Hematopoietic multipotent progenitor cell treated with erythropoietin and hydrocortisone succinate and interleukin-3 and kit ligand, for 6 days (in vitro differentiated cells): ENCODE measurements around the gene TAAR8.
"Not testable (repeated sequence)": the region's sequence is repeated elsewhere in the genome, so short reads cannot be mapped to it uniquely, and the experiment has no call there.

ENCODE experiments used
- DNase-seq: peaks from one replicate; pipeline ENCODE4 v3.0.0-alpha.2; 2015

Gene TAAR8, protein sequence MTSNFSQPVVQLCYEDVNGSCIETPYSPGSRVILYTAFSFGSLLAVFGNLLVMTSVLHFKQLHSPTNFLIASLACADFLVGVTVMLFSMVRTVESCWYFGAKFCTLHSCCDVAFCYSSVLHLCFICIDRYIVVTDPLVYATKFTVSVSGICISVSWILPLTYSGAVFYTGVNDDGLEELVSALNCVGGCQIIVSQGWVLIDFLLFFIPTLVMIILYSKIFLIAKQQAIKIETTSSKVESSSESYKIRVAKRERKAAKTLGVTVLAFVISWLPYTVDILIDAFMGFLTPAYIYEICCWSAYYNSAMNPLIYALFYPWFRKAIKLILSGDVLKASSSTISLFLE

DNA sequence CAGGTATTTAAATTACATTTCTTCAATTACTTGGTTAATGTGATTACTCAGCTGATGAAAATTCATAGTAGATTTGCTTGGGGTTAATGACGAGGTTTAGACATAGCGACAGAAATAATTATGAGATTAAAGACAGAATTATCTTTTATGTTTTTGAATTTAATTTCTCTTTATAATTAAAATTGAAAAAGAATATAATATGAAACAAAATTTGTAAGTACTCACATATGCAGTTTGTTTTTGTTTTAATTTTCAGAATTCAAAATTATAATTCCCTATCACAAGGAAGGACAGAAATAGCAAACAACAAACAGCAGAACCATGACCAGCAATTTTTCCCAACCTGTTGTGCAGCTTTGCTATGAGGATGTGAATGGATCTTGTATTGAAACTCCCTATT lies at the start of gene TAAR8:
TSS of gene TAAR8 (plus strand) at position 301 of the 400 bp plus-strand sequence. CDS start at position 322, 21 bp downstream.
- no peak for DNase-seq

DNA sequence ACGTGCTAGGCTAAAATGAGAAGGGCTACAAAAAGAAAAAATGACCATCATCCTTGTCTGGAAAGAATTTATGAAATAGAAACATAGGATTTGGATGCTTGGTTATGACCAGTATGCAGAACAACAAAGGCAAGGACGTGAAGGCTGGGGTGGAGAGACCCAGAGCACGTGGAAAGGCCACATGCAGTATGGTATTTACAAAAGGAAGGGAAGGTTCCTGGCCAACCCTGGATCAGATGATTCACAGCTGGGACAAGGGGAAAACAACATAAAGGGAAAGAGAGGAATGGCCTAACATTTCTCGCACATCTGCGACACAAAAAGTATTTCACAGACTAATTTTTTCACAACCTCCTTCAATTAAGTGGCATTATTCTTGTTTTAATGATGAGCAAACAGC lies 47.7 kb upstream of the TAAR8 start:
- no peak for DNase-seq

DNA sequence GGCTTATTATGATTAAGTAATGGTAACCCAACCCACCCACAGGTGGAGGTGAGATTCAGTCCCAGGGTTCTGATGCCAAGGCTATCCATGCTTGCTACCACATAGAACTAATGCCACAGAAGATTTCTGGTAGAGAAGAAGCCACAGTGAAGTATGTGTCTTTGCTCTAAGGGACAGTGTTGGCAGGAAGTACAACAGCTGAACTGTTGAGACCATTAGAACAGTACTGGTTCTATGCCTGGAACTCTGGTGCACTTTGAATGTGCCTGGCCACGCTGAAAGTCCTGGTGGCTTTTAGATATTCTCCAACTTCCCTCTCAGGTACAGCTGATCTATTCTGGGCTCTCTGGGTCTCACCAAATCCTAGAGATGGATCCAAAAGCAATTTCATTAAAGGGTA lies 47.3 kb upstream of the TAAR8 start:
- no peak for DNase-seq

DNA sequence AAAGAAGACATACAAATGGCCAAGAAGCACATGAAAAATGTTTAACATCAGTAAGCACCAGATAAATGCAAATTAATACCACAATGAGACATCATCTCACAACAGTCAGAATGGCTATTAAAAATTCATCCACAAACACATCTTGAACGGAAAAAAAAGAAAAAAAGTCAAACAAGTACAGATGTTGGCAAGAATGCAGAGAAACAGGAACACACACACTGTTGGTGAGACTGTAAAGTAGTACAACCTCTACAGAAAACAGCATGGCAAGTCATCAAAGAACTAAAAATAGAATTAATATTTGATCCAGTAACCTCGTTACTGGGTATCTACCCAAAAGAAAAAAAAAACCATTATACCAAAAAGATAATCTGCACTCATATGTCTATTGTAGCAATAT lies 46.0 kb upstream of the TAAR8 start:
- DNase-seq, result no peak

DNA sequence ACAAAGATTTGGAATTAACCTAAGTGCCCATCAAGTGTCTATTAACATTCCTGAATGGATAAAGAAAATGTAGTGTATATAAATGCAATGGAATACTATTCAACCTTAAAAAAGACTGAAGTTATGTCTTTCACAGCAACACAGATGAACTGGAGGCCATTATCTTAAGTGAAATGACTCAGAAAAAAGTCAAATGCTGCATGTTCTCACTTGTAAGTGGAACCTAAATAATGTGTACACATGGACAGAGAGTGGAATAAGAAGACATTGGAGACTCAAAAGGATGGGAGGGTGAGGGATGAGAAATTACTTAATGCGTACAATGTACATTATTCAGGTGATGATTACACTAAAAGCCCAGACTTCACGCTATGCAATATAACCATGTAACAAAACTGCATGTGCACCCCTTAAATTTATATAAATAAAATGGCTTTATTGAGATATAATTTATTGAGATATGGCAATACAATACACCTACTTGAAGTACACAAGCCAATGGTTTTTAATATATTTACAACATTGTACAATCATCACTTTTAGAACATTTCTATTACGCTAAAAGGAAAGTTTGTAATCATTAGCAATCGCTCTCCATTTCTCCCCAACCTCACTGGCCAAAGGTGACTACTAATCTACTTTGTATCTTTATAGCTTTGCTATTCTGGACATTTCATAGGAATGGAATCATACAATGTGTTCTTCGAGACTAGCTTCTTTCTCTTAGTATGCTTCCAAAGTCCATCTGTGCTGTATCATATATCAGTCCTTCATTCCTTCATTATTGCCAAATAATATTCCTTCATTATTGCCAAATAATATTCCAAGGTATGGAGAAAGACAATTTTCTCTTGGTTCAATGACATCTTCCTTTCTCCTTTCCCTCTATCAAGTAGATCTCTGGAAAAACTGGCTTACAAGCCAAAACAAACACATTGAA lies 45.3 kb upstream of the TAAR8 start:
- no peak for DNase-seq

DNA sequence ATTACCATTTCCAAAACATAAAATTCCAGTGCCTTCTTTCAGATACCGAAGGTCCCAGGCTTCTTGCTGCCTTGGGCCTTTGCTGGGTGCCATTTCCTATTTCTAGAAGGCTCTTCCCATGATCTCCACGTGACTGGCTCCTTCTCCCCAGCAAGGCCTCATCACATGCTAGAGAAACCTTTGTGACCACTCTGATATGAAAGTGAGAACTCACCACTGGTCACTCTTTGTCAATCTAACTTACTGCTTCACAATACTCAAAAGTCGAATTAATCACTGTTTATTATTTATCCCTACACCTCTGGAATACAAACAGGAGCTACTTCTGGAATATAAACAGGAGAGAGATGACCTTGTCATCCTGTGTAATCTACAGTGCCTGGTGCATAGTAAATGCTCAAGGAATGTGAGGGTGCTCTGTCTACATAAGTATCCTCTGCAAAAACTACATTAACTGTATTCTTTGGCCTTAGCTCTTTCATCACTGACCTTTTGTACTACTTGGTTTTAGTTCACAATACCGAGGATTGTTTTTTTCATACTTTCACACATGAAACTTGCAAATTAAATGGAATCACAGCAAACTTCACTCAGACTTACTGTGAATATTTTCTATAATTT lies 41.2 kb upstream of the TAAR8 start:
- peak; percentile 38 for DNase-seq

DNA sequence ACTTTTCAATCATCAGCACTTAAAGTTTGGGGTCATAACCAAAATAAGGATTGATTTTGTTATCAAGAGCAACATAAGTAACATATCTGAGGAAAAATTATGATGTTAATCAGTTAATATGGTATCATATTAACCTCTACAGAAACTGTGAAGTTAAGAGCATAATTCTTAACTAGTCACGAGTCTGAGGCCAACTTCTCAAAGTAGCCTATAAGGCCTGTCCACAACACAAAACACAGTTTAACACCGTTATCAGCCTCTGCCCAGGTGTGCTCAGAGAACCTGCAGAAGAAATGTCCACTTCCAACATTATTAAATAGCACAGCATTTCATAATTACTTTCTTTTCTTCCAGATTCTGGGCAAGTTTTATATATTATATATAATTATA lies 40.6 kb upstream of the TAAR8 start:
- peak; percentile 50 for DNase-seq

DNA sequence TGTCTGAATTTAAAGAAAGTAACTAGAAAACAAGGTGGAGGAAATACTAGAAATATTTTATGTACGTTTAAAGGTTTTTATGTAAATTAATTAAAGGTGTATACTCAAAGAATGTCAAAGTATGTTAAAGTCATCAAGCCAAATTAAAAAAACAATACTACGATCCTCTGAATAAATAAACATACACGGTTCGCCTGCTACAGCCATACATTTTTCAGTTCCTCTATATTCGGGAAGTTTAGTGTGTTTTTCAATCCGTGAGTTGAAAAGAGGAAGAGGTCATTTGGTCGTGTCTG lies 40.2 kb upstream of the TAAR8 start:
- DNase-seq, result no peak

DNA sequence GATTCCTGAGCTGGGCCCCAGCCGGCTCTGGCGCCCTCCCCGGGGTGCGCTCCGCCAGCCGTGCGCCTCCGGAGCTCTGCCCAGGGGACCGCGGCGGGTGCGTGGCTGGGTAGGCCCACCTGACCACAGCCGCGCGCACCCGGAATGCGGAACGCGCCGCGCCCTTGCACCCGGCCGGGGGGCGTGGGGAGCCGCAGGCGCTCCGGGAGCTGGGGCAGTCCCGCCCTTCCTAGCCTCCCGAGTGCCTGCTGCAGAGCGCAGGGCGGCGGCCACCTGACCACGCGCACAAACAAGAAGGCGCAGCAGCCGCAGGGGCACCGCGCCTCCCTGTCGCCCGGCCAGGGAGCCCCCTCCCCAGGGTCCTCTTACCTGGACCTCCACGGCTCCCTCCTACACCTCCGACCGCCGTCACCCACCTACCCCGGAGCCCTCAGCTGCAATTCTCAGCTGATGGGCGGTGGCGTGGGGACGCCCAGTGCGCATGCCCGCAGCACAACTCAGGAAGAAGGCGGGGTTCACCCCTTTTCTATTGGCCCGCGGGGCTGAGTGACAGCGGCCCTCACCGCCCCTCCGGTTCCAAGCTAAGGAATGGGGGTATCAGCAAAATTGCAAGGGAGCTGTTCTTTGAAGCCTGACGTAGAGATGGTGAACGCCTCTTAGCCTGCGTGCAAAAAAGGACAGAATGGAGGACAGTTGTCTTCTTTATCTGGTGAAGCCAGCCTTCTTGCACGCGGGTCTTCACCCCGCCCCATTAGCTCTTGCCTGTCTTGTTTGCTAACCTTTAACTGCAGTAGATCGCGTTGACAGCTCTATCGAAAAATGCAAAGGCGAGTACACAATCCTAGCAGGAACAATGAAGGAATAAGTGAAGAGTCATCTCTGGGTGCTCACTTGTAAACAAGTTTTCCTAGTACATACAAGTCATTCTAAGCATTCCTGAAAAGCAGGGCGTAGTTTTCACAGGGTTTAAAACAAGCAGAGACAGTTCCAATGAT lies 39.5 kb upstream of the TAAR8 start, which contains the start of gene STX7:
TSS of gene STX7 (minus strand) at position 479 of the 995 bp plus-strand sequence. CDS start 9,586 bp downstream, outside the sequence.
- DNase-seq, result peak; percentile 97

DNA sequence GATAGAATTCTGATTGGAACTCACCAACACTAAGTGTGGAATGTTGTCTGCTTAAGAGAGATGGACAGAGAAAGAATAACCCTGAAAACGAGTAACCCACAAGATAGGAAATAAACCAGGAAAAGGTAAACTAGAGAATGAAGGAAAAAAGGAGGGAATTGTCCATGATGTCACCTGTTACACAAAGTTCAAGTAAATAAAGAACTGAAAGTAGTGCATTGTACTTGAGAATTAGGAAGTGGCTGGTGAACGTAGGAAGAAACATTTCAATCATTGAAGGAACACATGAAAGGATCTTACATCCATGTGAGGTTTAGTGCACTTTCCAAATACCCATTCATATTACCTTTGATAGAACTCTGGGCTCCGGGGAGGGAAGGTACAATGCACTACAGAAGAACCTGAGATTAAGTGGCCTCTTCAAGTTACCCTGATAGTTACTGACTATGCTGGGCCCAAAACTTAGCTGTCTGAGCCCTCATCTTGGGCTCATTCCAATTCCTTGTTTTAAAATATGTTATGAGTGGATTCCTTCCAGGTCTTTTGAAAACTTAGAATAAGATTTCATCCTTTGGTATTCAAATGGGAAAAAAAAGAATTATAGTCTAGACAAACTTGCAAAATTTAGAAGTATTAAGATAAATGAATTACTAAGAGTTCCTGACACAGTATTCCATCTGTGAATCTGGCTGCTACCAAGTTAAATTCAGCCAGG lies 38.5 kb upstream of the TAAR8 start:
- peak; percentile 8 for DNase-seq

DNA sequence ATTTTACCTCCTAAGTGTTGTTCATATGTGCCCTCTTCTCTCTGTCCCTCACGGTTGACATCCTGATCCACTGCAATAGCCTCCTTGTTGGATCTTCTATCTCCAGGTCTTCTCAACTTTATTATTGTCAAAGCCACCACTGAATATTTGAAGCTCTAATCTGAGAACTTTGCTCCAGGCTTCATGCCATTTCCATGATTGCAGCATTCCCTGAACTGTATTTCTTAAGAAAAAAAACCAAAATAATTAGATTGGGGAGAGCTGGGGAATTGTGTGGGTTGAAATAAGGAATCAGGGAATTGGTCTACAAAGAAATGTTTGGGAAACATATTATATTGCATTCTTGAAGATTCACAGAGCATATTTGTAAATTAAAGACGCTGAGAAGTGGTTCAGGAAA lies 37.1 kb upstream of the TAAR8 start:
- DNase-seq, result no peak

DNA sequence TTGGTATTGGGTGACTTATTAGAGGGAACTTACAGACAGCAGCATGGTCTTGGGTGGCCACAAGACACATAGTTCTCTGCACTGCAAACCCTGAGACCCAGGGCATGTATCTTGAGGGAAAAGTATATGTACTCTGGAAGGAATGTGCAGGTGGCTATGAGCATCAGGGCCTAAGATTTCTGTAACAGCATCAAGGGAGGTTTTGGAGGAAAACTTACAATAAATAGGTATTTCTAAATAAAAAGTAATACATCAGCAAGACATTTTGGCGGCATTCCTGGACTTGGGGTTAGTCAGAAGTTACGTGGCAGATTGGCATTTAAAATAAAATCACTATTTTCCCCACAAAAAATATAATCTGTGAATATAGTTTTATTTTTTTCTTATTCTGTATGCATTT lies 31.5 kb upstream of the TAAR8 start:
- no peak for DNase-seq

DNA sequence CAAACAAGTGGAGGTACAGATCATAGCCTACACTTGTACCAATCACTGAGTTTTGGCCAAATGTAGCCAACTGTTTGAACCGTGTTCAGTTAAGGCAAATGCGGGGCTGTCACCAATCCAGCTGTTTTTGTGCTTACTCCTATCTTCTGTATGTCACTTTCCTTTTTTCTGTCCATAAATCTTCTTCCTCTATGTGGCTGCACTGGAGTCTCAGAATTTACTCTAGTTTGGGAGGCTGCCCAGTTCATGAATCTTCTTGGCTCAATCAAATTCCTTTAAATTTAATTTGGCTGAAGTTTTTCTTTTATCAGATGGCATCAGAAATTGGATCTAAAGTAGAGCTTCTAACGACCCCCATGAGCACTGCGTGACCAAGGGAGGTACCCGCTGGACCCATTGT lies 27.8 kb upstream of the TAAR8 start:
- no peak for DNase-seq

DNA sequence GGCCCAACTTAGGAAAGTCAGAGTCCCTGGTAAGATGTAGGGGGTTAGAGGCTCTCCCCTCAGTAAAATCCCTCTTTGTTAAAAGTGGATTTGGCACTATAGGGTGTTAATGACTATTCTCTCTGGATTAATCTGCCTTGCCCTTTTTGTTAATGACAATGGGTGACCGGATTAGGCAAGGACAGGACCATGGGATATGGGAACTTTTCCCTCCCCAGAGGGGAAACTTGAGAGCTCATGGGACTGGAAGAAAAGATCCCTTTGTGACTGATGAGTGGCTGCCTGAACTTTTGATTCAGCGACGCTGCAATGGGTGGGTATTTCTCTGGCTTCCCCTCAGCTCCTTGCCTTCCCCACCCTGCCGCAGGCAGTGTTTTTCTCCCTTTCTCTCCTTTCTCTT lies 26.6 kb upstream of the TAAR8 start:
- no peak for DNase-seq

DNA sequence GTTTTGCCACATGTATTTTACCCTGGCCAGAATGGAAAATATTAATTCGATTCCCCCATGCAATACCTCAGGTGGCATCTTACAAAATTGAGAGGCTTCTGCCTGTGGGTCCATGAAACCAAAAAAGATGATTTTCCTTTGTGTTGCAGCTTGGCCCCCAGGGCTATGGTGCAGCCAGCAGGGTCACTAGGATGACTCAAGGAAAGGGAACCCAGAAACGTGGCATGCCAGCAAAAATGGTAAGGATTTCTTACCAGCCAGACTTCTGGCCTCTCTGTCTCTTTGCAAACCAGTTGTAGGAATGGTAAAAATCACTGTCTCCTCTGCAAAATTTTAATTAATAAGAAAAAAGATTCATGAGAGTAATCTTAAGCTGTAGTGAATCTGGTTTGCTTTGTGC lies 26.0 kb upstream of the TAAR8 start:
- DNase-seq, result no peak

DNA sequence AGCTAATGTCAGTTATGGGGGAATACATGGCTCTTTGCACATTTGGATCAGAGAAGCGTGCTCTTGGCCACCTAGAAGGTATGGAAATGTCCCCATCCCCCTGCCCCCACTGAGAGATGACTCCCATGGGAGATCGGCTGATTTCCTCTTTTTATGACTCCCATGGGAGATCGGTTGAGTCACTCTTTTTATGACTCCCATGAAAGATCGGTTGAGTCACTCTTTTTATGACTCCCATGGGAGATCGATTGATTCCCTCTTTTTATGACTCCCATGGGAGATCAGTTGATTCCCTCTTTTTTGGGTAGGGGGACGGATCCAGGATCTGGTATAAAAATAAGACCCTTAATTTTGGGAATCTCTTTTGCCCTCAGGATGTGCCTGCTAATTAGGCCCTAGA lies 24.7 kb upstream of the TAAR8 start:
- DNase-seq, result no peak

DNA sequence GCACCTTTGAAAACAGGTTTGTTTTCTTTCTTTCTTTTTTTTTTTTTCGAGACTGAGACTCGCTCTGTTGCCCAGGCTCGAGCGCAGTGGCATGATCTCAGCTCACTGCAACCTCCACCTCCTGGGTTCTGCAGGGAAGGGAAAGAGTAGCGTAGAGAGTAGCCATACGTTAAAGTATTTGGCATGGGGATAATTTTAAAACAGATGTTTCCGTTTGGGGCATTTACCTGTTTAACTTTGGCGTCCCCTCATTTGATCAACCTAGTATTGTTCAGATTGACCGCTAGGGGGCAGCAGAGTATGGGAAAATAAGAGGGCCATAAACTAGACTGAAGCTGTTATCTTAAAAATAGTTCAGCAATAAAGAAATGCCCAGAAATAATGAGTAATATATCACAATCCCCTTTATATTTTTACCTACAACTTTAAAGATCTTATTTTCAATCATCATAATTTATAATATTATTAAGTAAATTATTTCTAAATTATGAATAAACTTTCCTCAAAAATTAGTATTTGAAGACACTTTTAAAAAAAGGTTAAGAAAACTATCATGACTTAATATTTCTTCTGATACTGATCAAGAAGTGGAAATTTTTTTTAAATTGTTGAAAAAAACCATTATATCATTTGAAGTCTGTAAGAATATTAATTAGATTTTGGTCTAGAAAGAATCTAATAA lies 22.0 kb upstream of the TAAR8 start:
- DNase-seq, result peak; percentile 90

DNA sequence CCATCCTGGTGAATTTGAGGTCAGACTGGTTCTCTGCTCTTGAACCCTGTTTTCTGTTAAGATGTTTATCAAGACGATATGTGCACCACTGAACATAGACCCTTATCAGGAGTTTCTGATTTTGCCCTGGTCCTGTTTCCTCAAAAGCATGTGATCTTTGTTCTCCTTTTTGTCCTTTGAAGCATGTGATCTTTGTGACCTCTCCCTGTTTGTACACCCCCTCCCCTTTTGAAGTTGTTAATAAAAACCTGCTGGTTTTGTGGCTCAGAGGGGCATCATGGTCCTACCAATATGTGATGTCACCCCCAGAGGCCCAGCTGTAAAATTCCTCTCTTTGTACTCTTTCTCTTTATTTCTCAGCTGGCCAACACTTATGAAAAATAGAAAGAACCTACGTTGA lies 17.9 kb upstream of the TAAR8 start:
- DNase-seq, result not testable (repeated sequence)

DNA sequence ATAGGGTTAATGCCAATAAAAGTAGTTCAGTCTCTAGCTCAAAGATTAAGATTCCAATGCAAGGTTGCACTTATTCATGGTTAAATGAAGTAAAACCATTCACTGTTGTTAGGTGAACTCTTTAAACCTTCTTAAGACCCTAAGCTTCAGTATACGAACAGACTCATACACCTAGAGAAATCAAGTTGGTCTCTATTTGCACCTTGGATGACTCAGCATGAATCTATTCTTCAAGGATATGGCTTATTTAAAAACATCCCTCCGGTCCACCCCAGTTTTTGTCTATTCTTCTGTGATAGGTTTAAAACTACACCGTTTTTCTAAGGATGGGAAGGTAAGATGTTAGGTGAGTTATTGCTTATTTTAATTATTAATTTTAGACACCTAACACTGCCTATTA lies 15.3 kb upstream of the TAAR8 start:
- no peak for DNase-seq

DNA sequence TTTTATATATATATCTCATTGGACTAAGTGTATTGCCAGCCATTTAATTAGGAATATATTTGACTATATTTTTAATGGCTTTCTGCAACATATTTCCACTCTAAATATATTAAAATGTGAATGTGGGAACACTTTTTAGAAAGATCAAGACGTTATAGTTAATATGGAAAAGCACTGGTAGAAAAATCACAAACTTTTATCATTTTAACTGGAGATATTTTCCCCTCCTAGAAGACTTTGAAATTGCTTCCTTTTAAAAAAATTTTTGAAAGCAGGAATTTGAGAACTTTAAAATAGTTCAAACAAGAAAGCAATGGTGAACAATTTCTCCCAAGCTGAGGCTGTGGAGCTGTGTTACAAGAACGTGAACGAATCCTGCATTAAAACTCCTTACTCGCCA lies 14.5 kb upstream of the TAAR8 start, which contains the start of gene TAAR9:
TSS of gene TAAR9 (plus strand) at position 301 of the 400 bp plus-strand sequence. CDS start at position 314, 13 bp downstream.
- no peak for DNase-seq

DNA sequence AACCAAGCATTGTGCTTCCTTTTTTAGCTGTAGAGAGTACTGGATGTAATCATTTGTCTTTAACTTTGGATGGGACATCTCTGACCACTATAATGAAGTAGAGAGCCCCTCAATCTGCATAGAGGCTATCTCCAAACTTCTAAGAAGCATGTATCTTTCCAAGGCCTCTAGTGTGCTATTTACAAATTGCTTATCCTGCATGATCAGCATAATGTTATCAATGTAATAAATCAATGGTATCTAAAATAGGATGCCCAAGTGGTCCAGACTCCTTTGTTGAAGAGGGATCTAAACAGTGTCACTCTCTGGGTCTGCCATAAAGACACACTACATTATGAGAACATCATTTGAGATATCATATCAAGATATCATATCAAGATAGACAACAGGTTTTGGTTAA lies 7.6 kb upstream of the TAAR8 start:
- no peak for DNase-seq
